Epithelial cell of prostate (primary cell): Measurements from ENCODE around the gene STT3A.
"Not testable (repeated sequence)": the region's sequence is repeated elsewhere in the genome, so short reads cannot be mapped to it uniquely, and the experiment has no call there.

Experiments used
- DNase-seq: peaks from one replicate; pipeline ENCODE4 v3.0.0-alpha.2; 2011; ENCODE audit warnings: low read depth, low spot score
- H3K27ac ChIP-seq: fragments of 450-650 bp; 2 replicates; pipeline ENCODE4 v1.5.1; 2017; ENCODE audit warnings: mild to moderate bottlenecking

The STT3A gene

DNA sequence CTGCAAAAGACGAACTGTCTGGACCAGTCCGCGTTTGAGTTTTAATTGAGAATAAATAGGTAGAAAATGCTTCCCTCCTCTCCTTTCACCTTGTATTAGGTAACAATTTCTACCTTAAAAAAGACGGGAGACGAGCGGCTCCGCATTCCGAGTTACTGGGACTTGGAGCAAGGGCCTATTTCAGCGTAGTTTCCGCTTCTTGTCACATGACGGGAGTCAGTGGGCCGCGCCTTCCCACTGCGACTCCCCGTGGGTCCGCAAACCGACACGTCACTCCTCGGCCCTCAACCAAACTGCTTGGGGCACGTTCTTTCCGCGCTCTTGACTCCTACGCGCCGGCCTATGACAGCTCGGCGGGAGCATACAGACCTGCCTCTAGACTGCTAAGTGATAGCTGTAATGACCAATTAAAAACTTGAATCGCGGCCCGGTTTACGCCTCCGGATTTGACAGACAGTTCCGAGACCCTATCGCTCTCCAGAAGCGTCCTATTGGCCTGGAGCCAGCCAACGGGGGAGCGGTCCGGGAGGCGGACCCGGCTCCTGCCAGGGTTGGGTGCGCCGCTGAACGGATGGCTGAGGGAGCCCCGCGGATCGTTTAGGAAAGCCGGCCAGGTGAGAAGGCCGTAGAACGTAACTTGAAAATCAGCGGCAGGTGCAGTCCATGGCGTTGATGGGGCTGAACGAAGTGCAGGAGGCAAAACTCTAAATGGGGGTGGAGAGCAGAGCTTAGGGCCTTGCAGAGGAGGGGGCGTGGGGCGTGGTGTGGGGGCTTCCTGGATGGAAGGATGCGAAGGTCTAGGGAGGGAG, at the start of gene STT3A:
TSS of gene STT3A (plus strand) at position 548 of the 809 bp plus-strand sequence. CDS start 3,064 bp downstream, outside the sequence.
- peak within 1 kb of the TSS; percentile 98 for H3K27ac ChIP-seq
- DNase-seq, result peak; percentile 99

DNA sequence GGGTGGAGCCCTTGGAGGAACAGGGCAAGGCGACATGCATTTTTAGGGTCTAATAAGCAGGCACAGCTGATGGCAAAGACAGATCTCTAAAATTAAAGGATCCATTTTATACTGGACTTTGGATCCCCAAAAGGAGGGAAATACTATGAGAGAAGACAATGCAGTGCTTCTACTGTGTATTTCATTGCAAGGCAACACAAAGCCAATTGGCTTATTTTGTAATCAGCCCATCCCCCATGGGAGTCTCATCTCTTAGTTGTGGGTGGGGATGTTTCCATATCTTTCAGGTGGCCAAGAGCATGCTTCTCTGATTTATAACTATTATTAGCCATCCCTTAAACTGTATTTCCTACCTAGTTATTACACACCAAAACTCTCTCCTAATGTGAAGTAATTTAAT, 41.9 kb upstream of the STT3A start:
- no peak for DNase-seq
- no peak overlapping the region for H3K27ac ChIP-seq

DNA sequence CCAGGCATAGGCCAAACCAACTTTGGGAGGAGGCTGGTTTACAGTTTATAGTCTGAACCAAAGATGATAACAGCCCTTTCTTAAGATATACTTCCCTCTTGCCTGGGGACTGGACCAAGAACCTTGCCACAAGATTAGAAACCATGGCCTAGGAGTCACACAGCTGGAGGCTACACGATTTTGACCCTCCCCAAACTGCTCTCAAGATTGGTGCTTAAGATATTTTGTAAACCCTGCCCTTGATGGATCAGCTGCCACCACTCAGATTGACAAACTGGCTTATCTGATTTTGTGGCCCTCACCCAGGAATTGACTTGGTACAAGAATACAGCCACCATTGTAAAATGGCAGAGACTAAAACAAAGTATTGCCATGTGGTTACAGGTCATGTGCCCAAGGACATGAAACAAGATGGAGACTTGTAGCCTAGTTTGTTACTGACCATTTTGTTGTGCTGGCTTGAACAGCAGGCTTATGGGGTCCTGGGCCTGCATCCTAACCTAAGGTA, 40.8 kb upstream of the STT3A start:
- DNase-seq, result no peak
- H3K27ac ChIP-seq, result no peak overlapping the region

DNA sequence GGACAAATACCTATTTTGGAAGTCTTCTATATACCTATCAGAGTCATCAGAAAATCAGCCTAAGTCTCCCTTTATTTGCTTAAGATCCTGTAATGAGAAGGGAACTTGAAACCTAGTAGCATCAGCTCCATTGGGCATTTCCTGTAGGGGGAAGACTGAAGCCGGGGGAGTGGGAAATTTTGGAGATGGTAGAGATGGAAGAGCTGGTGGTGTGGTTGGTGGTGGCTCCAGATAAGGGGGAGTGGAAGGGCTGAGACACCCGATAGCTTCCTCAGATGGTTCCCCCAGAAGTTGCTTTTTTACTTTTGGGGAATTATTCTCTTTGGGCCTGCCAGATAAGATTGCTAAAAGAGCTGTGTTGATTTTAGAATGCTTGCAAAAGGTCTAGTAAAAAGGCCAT, 39.7 kb upstream of the STT3A start:
- H3K27ac ChIP-seq, result no peak overlapping the region
- no peak for DNase-seq

- H3K27ac ChIP-seq, result no peak overlapping the region
Observed at GRCh38 chr11:125553357-125553756, 39.3 kb upstream of the STT3A start.

GRCh38 chr11:125554038-125554437, 38.6 kb upstream of the STT3A start:
- DNase-seq, result no peak
- no peak overlapping the region for H3K27ac ChIP-seq

More at GRCh38 chr11:125553357-125553756, 39.3 kb upstream of the STT3A start:
- no peak for DNase-seq

DNA sequence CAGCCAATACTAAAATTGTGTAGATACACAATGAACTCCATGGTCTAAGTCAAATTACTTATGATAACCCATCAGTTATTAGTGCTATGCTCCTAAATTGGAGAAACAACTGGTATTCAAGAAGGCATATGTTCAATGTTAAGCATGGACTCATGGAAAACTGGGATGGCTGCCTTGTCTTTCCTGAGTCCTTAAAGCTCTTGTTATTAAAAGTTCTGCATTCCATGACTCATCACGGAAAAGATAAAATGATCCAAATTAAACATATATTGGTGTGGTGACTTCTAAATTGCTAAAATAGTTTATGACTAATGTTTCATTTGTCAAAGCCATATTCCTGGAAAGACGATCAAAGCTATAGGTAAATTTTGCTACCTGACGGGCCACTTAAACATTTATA, 32.8 kb upstream of the STT3A start:
- no peak for DNase-seq

DNA sequence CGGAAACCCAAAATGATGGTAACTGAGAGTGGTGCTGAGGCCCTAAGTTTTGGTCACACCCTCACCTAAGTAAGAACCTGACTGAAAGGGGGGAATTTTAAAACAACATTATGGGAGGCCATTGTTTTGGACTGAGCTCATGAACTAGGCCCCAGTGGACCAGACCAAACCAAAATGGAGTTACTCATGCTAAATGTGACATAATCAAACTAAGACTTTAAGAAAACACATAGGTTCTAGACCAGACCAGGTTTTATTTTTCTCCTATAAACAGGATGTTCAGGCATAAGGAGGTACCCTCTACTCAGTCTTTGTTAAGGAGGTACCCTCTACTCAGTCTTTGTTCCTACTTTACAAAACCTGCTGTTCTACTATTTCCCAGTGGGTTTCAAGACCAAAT, 30.7 kb upstream of the STT3A start:
- H3K27ac ChIP-seq, result no peak overlapping the region
- no peak for DNase-seq

More for the DNA sequence above, 32.8 kb upstream of the STT3A start:
- no peak overlapping the region for H3K27ac ChIP-seq

- no peak for DNase-seq
- H3K27ac ChIP-seq, result no peak overlapping the region
Observed at GRCh38 chr11:125562430-125562829, 30.2 kb upstream of the STT3A start.

- DNase-seq, result no peak
- H3K27ac ChIP-seq, result no peak overlapping the region
Observed at GRCh38 chr11:125564357-125564756, 28.3 kb upstream of the STT3A start.

GRCh38 chr11:125566235-125566634, 26.4 kb upstream of the STT3A start:
- H3K27ac ChIP-seq, result no peak overlapping the region
- no peak for DNase-seq

- H3K27ac ChIP-seq, result peak within 1 kb of the TSS; percentile 91
- DNase-seq, result peak; percentile 49
Observed at GRCh38 chr11:125568970-125569914, 23.4 kb upstream of the STT3A start, which contains the start of gene EI24. TSS of gene EI24 (plus strand) at chr11:125569477. CDS start at chr11:125572528, 3,051 bp downstream.

- DNase-seq, result no peak
- H3K27ac ChIP-seq, result peak overlapping the region; percentile 91
Observed at GRCh38 chr11:125569915-125570621, 22.6 kb upstream of the STT3A start.

- DNase-seq, result no peak
- H3K27ac ChIP-seq, result peak overlapping the region; percentile 91
Observed at GRCh38 chr11:125570952-125571351, 21.7 kb upstream of the STT3A start.

DNA sequence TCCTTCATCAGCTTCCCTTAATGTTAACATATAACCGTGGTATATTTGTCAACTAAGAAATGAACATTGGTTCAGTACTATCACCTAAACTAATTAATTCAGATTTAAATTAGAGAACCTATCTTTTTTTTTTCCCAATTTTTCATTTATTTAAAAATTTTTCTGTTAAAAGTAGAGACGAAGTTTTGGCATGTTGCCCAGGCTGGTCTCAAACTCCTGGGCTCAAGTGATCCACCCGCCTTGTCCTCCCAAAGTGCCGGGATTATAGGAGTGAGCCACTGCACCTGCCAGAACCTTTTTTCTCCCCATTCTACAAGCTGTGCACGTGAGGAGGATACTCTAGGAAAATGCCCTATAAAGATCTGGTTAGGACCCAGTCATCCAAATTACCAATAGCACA, 19.7 kb upstream of the STT3A start:
- DNase-seq, result no peak
- H3K27ac ChIP-seq, result no peak overlapping the region

GRCh38 chr11:125577181-125577580, 15.5 kb upstream of the STT3A start:
- DNase-seq, H3K27ac ChIP-seq: not testable (repeated sequence)

DNA sequence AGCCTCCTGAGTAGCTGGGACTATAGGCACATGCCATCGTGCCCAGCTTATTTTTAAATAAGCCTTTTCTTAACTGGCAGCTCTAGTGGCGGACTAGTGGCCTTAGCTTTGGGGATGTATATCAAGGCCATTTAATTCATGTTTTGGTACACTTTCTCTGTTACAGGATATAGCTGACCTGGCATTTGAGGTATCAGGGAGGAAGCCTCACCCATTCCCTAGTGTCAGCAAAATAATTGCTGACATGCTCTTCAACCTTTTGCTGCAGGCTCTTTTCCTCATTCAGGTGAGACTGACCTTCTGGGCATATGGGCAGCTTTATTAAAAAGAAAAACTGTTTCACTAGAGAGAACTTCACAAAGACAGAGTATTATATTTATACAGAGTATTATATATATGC, 13.9 kb upstream of the STT3A start:
- DNase-seq, result no peak
- no peak overlapping the region for H3K27ac ChIP-seq

DNA sequence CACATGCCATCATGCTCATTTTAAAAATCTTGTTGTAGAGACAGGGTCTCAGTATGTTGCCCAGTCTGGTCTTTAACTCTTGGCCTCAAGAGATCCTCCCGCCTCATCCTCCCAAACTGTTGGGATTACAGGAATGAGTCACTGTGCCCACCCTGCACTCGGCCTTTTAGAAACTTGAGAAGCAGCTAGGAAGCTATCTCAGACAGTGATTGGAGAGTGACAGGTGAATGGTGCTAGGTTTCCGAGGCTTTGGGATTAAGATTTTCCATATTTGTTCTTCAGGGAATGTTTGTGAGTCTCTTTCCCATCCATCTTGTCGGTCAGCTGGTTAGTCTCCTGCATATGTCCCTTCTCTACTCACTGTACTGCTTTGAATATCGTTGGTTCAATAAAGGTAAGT, 12.8 kb upstream of the STT3A start:
- H3K27ac ChIP-seq, result no peak overlapping the region
- no peak for DNase-seq

DNA sequence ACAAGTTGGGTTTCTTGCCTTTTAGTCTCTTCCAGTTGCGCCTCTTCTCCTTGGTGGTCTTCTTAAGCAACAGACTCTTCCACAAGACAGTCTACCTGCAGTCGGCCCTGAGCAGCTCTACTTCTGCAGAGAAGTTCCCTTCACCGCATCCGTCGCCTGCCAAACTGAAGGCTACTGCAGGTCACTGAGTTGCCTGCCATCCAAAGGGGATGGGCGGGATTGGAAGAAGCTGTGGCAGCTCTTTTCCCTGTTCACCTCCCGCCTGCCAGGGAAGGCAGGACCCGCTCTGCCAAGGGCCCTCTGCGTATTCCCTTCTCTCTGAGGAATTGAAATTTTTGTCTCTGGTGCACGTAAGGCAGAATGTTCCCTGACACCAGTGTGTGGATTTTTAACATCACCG, 9.2 kb upstream of the STT3A start:
- no peak overlapping the region for H3K27ac ChIP-seq
- no peak for DNase-seq

- no peak for DNase-seq
Observed at GRCh38 chr11:125585487-125585886, 7.2 kb upstream of the STT3A start.

More at GRCh38 chr11:125585487-125585886, 7.2 kb upstream of the STT3A start:
- H3K27ac ChIP-seq, result peak overlapping the region; percentile 17
